Osteoblast (primary cell): ENCODE measurements around the gene SHROOM1. TPM values are rescaled to one million over a fixed set of nuclear protein-coding genes. Genes with fewer than 3 reads are reported as not detected.

Experiments used
- DNase-seq: peaks from one replicate; pipeline ENCODE4 v3.0.0; 2011; ENCODE audit warnings: low spot score, mixed read lengths; ENCODE audit not compliant: insufficient read length; ENCODE audit errors: missing footprints
- H2AFZ ChIP-seq: 2 replicates; pipeline ENCODE4 v1.6.0; 2011; ENCODE audit warnings: mild to moderate bottlenecking, low read length
- H3K27ac ChIP-seq: 2 replicates; pipeline ENCODE4 v1.5.1; 2011; ENCODE audit warnings: mild to moderate bottlenecking, low read depth, low read length, moderate library complexity
- H3K27me3 ChIP-seq: 2 replicates; pipeline ENCODE4 v1.6.0; 2012; ENCODE audit warnings: mild to moderate bottlenecking, control low read depth, inconsistent platforms, low read length, moderate library complexity; ENCODE audit not compliant: insufficient read depth
- H3K36me3 ChIP-seq: 2 replicates; pipeline ENCODE4 v1.5.1; 2011; ENCODE audit warnings: mild to moderate bottlenecking, low read length, control low read depth, moderate library complexity; ENCODE audit not compliant: insufficient read depth
- H3K4me1 ChIP-seq: 2 replicates; pipeline ENCODE4 v1.5.1; 2011; ENCODE audit warnings: mild to moderate bottlenecking, low read length, control low read depth, moderate library complexity; ENCODE audit not compliant: insufficient read depth
- H3K4me2 ChIP-seq: 2 replicates; pipeline ENCODE4 v1.6.0; 2011; ENCODE audit warnings: mild to moderate bottlenecking, low read length; ENCODE audit not compliant: insufficient read depth
- H3K4me3 ChIP-seq: fragments of 200-600 bp; sonication (generic); 3 replicates; pipeline ENCODE4 v1.5.1; 2012; ENCODE audit warnings: mild to moderate bottlenecking, low read length, inconsistent platforms; ENCODE audit not compliant: insufficient read depth
- H3K79me2 ChIP-seq: 2 replicates; pipeline ENCODE4 v1.6.0; 2012; ENCODE audit warnings: mild to moderate bottlenecking, low read length, control low read depth, inconsistent platforms; ENCODE audit not compliant: insufficient read depth
- H3K9me3 ChIP-seq: 2 replicates; pipeline ENCODE4 v1.5.1; 2011; ENCODE audit warnings: low read depth, low read length, control low read depth
- H4K20me1 ChIP-seq: 2 replicates; pipeline ENCODE4 v1.6.0; 2012; ENCODE audit warnings: mild to moderate bottlenecking, low read length, control low read depth; ENCODE audit not compliant: insufficient read depth
- CTCF ChIP-seq: IDR thresholded peaks from 2 replicates; pipeline ENCODE4 v1.5.1; 2011; ENCODE audit warnings: mild to moderate bottlenecking, low read depth, low read length, moderate library complexity; ENCODE audit errors: extremely low read depth
- total RNA-seq: library from RNA; depleted of rRNA; stranded (reverse); fragments of >200 nt; gene quantifications from 2 replicates; pipeline ENCODE4 v1.2.3, GENCODE V29; 2012

Gene SHROOM1
- total RNA-seq, 1 donor, result 4.7 TPM

- H3K27ac ChIP-seq, result no peak overlapping the region
- no peak overlapping the region for H3K4me3 ChIP-seq
- H3K9me3 ChIP-seq, result no peaks in the 10 kb centered on the region
- H3K4me1 ChIP-seq, result peaks cover 19% of the 10 kb centered on the region
- peaks cover 35% of the 10 kb centered on the region for H3K27me3 ChIP-seq
- no peak overlapping the region for H3K4me2 ChIP-seq
- H3K79me2 ChIP-seq, result no peaks in the 10 kb centered on the region
- H3K36me3 ChIP-seq, result no peaks in the 10 kb centered on the region
- no peak overlapping the region for H2AFZ ChIP-seq
- DNase-seq, result peak; percentile 95
- H4K20me1 ChIP-seq, result no peaks in the 10 kb centered on the region
- no peak for TF ChIP-seq CTCF
Observed at GRCh38 chr5:132815454-132815853, 15.0 kb downstream of the SHROOM1 start.

GRCh38 chr5:132814503-132815294, 15.7 kb downstream of the SHROOM1 start:
- Histone ChIP-seq H3K9me3 (no peaks in the 10 kb centered on the region), H3K4me2 (no peak overlapping the region), H3K36me3 (no peaks in the 10 kb centered on the region), H4K20me1 (no peaks in the 10 kb centered on the region), H3K27me3 (peaks cover 36% of the 10 kb centered on the region), H3K79me2 (no peaks in the 10 kb centered on the region), H2AFZ (no peak overlapping the region), H3K4me1 (peaks cover 16% of the 10 kb centered on the region), H3K4me3 (no peak overlapping the region), H3K27ac (no peak overlapping the region)
- TF ChIP-seq CTCF, result no peak
- peak; percentile 82 for DNase-seq

GRCh38 chr5:132813599-132814502, 16.6 kb downstream of the SHROOM1 start:
- H3K79me2 ChIP-seq, result no peaks in the 10 kb centered on the region
- H3K9me3 ChIP-seq, result no peaks in the 10 kb centered on the region
- TF ChIP-seq CTCF, result no peak
- DNase-seq, result peak; percentile 90
- H4K20me1 ChIP-seq, result no peaks in the 10 kb centered on the region
- no peaks in the 10 kb centered on the region for H3K36me3 ChIP-seq
- H3K4me2 ChIP-seq, result peak overlapping the region; percentile 51
- peak overlapping the region; percentile 22 for H2AFZ ChIP-seq
- peak overlapping the region; percentile 30 for H3K4me3 ChIP-seq
- H3K27ac ChIP-seq, result no peak overlapping the region
- peaks cover 42% of the 10 kb centered on the region for H3K27me3 ChIP-seq
- H3K4me1 ChIP-seq, result peaks cover 16% of the 10 kb centered on the region
